GM21723 (cell line): Measurements from ENCODE around the gene ERC1.

ENCODE experiments used
- ATAC-seq: cut with Tn5 transposase; IDR thresholded peaks from one replicate; pipeline ENCODE4 v1.9.1; 2021; ENCODE audit warnings: mild to moderate bottlenecking, moderate library complexity; ENCODE audit not compliant: unreplicated experiment

The ERC1 gene

GRCh38 chr12:1528791-1529190 lies 537.8 kb downstream of the ERC1 start:
- ATAC-seq: no peak

GRCh38 chr12:1529228-1529861 lies 538.3 kb downstream of the ERC1 start:
- no peak for ATAC-seq

GRCh38 chr12:1529862-1530591 lies 539.0 kb downstream of the ERC1 start:
- ATAC-seq: no peak

GRCh38 chr12:1530592-1531152 lies 539.6 kb downstream of the ERC1 start:
- ATAC-seq: no peak

- ATAC-seq: no peak
Measured at GRCh38 chr12:1531153-1531653, 540.2 kb downstream of the ERC1 start.

- ATAC-seq: no peak
Measured at GRCh38 chr12:1531654-1532374, 540.8 kb downstream of the ERC1 start.

GRCh38 chr12:1532375-1533165 lies 541.5 kb downstream of the ERC1 start:
- no peak for ATAC-seq

- ATAC-seq: peak; percentile 29
Measured at GRCh38 chr12:1533205-1533601, 542.2 kb downstream of the ERC1 start.

GRCh38 chr12:1533602-1534304 lies 542.7 kb downstream of the ERC1 start:
- ATAC-seq: peak; percentile 43

GRCh38 chr12:1534748-1535147 lies 543.7 kb downstream of the ERC1 start:
- ATAC-seq: no peak

- no peak for ATAC-seq
Measured at GRCh38 chr12:1536817-1537216, 545.8 kb downstream of the ERC1 start.

- ATAC-seq: no peak
Measured at GRCh38 chr12:1539135-1539534, 548.1 kb downstream of the ERC1 start.

- no peak for ATAC-seq
Measured at GRCh38 chr12:1540690-1541089, 549.7 kb downstream of the ERC1 start.

- ATAC-seq: no peak
Measured at GRCh38 chr12:1542599-1542998, 551.6 kb downstream of the ERC1 start.

GRCh38 chr12:1544996-1545700 lies 554.1 kb downstream of the ERC1 start:
- no peak for ATAC-seq
